Retinal pigment epithelial cell (primary cell): ENCODE data around the gene NIBAN1.
"Not testable (repeated sequence)": the region's sequence is repeated elsewhere in the genome, so short reads cannot be mapped to it uniquely, and the experiment has no call there.

Experiments
- DNase-seq: peaks from one replicate; pipeline ENCODE4 v3.0.0-alpha.2; 2010; ENCODE audit warnings: low read depth
- H3K4me3 ChIP-seq: 2 replicates; pipeline ENCODE4 v1.5.1; 2011; ENCODE audit warnings: mild to moderate bottlenecking, low read length, control low read depth, moderate library complexity
- TF ChIP-seq, protein P1 (sequence below): conservative IDR thresholded peaks from 2 replicates; pipeline ENCODE4 v1.5.1; 2011; ENCODE audit warnings: low read depth, low read length, control low read depth, inconsistent platforms

The NIBAN1 gene

DNA sequence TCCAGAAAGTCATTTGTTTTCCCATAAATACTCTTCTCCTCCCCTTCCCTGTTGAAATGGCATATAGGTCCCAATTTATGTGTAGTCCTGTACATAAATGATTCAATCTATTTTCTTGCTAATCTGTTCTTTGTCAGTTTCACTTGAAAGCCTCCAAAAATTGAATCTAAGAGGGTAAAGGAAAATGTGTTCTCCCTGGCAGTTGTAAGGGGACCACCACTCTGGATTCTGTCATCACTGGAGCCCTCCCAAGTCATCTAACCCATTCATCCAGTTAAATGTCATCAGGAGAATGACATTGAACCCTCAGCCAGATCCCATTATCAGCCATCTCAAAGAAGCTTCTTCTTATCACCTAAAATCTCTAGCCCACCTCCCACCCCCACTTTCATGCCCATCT lies 36.1 kb upstream of the NIBAN1 start:
- no peak overlapping the region for H3K4me3 ChIP-seq
- DNase-seq, result no peak
- TF ChIP-seq, protein P1, sequence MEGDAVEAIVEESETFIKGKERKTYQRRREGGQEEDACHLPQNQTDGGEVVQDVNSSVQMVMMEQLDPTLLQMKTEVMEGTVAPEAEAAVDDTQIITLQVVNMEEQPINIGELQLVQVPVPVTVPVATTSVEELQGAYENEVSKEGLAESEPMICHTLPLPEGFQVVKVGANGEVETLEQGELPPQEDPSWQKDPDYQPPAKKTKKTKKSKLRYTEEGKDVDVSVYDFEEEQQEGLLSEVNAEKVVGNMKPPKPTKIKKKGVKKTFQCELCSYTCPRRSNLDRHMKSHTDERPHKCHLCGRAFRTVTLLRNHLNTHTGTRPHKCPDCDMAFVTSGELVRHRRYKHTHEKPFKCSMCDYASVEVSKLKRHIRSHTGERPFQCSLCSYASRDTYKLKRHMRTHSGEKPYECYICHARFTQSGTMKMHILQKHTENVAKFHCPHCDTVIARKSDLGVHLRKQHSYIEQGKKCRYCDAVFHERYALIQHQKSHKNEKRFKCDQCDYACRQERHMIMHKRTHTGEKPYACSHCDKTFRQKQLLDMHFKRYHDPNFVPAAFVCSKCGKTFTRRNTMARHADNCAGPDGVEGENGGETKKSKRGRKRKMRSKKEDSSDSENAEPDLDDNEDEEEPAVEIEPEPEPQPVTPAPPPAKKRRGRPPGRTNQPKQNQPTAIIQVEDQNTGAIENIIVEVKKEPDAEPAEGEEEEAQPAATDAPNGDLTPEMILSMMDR, result no peak

DNA sequence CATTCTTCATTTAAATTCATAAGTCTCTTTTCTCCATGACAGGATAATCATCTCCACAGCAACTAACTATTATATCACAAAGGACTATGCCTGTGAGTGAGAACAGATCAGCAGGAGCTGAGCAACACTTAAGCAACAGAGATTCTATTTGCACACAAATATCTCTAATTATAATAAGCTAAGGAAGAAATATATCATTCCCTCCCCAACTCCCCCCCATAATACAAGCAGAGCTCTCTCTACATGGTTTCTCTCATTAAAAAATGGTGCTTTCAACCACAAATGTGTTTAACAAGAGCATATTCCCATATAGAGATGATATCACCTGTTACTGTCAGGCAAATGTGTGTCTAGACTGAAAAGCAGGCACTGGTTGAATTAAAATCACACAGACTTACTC lies 34.5 kb upstream of the NIBAN1 start:
- no peak overlapping the region for H3K4me3 ChIP-seq
- TF ChIP-seq, protein P1, result no peak
- no peak for DNase-seq

DNA sequence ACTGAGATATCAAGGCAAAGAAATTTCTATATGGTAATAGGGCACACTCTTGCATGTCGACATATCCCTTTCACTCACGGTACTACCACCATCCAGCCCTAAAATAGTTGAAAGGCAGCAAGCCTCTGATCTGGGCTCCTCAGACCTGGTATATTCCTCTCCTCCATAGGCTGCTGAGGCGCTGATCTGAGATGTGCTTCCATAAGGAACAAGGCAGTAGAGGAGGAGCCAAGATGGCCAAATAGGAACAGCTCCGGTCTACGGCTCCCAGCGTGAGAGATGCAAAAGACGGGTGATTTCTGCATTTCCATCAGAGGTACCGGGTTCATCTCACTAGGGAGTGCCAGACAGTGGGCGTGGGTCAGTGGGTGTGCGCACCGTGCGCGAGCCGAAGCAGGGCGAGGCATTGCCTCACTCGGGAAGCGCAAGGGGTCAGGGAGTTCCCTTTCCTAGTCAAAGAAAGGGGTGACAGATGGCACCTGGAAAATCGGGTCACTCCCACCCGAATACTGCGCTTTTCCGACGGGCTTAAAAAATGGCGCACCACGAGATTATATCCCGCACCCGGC lies 27.1 kb upstream of the NIBAN1 start:
- not testable (repeated sequence) for H3K4me3 ChIP-seq, DNase-seq

DNA sequence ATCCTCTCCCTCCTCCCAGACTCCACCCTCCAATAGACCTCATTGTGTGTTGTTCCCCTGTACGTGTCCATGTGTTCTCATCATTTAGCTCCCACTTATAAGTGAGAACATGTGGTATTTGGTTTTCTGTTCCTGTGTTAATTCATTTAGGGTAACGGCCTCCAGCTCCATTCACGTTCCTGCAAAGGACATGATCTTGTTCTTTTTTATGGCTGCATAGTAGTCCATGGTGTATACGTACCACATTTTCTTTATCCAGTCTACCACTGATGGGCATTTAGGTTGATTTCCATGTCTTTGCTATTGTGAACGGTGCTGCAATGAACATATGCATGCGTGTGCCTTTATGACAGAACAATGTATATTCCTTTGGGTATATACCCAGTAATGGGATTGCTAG lies 25.7 kb upstream of the NIBAN1 start:
- H3K4me3 ChIP-seq, DNase-seq: not testable (repeated sequence)

DNA sequence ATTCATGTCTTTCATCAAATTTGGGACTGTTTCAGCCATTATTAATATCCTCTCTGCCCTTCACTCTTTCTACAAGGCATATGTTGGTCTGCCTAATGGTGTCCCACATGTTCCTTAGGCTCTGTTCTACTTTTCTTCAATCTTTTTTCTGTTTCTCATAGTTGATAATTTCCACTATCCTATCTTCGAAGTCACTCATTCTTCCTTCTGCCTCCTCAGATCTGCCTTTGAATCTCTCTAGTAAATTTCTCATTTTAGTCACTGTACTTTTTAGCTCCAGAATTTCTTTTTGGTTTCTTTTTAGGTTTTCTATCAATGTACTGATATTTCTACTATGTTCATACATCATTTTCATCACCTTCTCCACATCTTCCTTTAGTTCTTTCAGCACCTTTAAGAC lies 20.0 kb upstream of the NIBAN1 start:
- TF ChIP-seq, protein P1, result no peak
- no peak for DNase-seq
- H3K4me3 ChIP-seq, result no peak overlapping the region

DNA sequence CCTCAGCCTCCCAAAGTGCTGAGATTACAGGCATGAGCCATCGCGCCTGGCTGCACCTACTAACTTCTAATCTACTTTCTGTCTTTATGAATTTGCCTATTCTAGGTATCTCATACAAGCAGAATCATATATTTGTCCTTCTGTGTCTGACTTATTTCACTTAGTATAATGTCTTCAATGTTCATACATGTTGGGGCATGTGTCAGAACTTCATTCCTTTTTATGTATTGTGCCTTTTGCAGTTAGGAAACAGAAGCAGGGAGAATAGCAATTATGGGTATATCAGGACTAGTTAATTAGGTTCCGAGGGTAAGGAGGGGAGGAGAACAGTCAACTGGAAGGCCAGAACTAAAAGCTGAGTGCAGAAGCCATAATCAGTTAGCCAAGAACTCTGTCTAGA lies 18.0 kb upstream of the NIBAN1 start:
- H3K4me3 ChIP-seq, result no peak overlapping the region
- TF ChIP-seq, protein P1, result no peak
- no peak for DNase-seq

DNA sequence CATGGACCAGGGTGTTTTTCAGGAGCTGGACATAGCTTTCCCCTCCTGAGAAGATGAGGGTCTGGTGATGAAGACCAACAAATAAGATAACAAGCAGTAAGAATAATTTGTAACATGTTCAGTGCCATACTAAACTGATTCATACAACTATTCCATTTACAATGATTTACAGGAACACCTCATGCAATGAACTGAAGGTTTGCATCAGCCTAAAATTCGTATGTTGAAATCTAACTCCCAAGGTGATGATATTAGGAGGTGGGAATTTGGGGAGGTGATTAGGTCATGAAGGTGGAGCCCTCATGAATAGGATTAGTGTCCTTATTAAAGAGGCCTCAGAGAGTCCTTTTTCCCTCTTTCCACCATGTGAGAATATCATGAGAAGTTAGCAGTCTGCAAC lies 15.9 kb upstream of the NIBAN1 start:
- DNase-seq, result no peak
- TF ChIP-seq, protein P1, result no peak
- no peak overlapping the region for H3K4me3 ChIP-seq

DNA sequence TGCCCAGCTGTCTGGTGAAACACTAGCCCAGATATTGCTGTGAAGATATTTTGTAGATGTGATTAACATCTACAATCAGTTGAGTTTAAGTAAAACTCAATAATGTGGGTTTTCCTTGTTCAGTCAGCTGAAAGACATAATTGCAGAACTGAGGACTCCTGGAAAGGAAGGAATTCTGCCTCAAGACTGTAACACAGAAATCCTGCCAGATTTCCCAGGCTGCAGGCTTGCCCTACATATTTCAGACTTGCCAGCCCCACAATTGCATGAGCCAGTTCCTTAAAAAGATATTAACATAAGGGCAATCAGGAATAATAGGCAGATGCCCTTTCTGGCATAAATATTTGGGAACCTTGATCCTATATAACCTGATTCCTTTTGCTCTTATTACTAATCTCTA lies 14.2 kb upstream of the NIBAN1 start:
- no peak for DNase-seq
- TF ChIP-seq, protein P1, result no peak

More for the DNA sequence above, 14.2 kb upstream of the NIBAN1 start:
- H3K4me3 ChIP-seq, result no peak overlapping the region
